SK-N-SH treated with all-trans-retinoic acid at 6 μM for 48 hours (cell line): Measurements from ENCODE around the gene SHISA4.

Source experiments
- GLIS3 ChIP-seq: fragments of 250-450 bp; sonication (Bioruptor Pico); IDR thresholded peaks from 2 replicates; pipeline ENCODE4 v1.5.0; 2020; ENCODE audit warnings: mild to moderate bottlenecking, moderate library complexity
- ISL1 ChIP-seq: fragments of 250-450 bp; sonication (Bioruptor Pico); IDR thresholded peaks from 2 replicates; pipeline ENCODE4 v2.1.2; 2022; ENCODE audit warnings: mild to moderate bottlenecking, moderate library complexity
- OSR1 ChIP-seq: fragments of 250-450 bp; sonication (Bioruptor Pico); IDR thresholded peaks from 2 replicates; pipeline ENCODE4 v1.8.0; 2022; ENCODE audit warnings: moderate library complexity, mild to moderate bottlenecking, inconsistent platforms
- PATZ1 ChIP-seq: fragments of 250-450 bp; sonication (Bioruptor Pico); IDR thresholded peaks from 2 replicates; pipeline ENCODE4 v1.8.0; 2020; ENCODE audit warnings: mild to moderate bottlenecking, moderate library complexity, borderline replicate concordance
- ZFP3 ChIP-seq: fragments of 250-450 bp; sonication (Bioruptor Pico); IDR thresholded peaks from 2 replicates; pipeline ENCODE4 v1.5.0; 2020; ENCODE audit warnings: mild to moderate bottlenecking, moderate library complexity

- TF ChIP-seq PATZ1 (CRISPR knock-in tag) (no peak), OSR1 (CRISPR knock-in tag) (no peak), ISL1 (CRISPR knock-in tag) (no peak), ZFP3 (CRISPR knock-in tag) (no peak), GLIS3 (CRISPR knock-in tag) (no peak)
Measured at GRCh38 chr1:201933840-201934430, 45.2 kb downstream of the SHISA4 start.
